ENCODE measurements around the gene ZSCAN32.
A peak's percentile ranks its signal among the peaks of the same experiment; 100 is the strongest.

The ZSCAN32 gene

GRCh38 chr16:3383045-3383448 is 17.8 kb downstream of the ZSCAN32 start:
- H3K4me3 ChIP-seq (replicated peaks in 1 of 2; ENCODE audit: low read depth in 2 of 2, low read length in 2 of 2) = no peak overlapping the region
- no peak for TF ChIP-seq CTCF (IDR thresholded peaks at IDR 0.05; ENCODE audit: low read depth, low read length)
- peak in 1 of 2 donors; percentile 17 for DNase-seq (ENCODE audit: low read depth in 2 of 2)

- no peak for TF ChIP-seq CTCF (IDR thresholded peaks at IDR 0.05; ENCODE audit: low read depth, low read length)
- no peak overlapping the region for H3K4me3 ChIP-seq (replicated peaks in 1 of 2; ENCODE audit: low read depth in 2 of 2, low read length in 2 of 2)
- no peak for DNase-seq (ENCODE audit: low read depth in 2 of 2)
Observed at GRCh38 chr16:3377917-3378316, 22.9 kb downstream of the ZSCAN32 start.

- no peak for TF ChIP-seq CTCF (IDR thresholded peaks at IDR 0.05; ENCODE audit: low read depth, low read length)
- DNase-seq (ENCODE audit: low read depth in 2 of 2) = no peak
- no peak overlapping the region for H3K4me3 ChIP-seq (replicated peaks in 1 of 2; ENCODE audit: low read depth in 2 of 2, low read length in 2 of 2)
Observed at GRCh38 chr16:3375680-3376079, 25.1 kb downstream of the ZSCAN32 start.

- TF ChIP-seq CTCF (IDR thresholded peaks at IDR 0.05; ENCODE audit: low read depth, low read length) = no peak
- no peak overlapping the region for H3K4me3 ChIP-seq (replicated peaks in 1 of 2; ENCODE audit: low read depth in 2 of 2, low read length in 2 of 2)
- no peak for DNase-seq (ENCODE audit: low read depth in 2 of 2)
Observed at GRCh38 chr16:3369073-3369472, 31.7 kb downstream of the ZSCAN32 start.

- no peak for TF ChIP-seq CTCF (IDR thresholded peaks at IDR 0.05; ENCODE audit: low read depth, low read length)
- peak; percentile 94 to 96 for DNase-seq (ENCODE audit: low read depth in 2 of 2)
- peak overlapping the region; percentile 54 to 63 for H3K4me3 ChIP-seq (replicated peaks in 1 of 2; ENCODE audit: low read depth in 2 of 2, low read length in 2 of 2)
Observed at GRCh38 chr16:3364774-3365427, 35.9 kb downstream of the ZSCAN32 start.

- TF ChIP-seq CTCF (IDR thresholded peaks at IDR 0.05; ENCODE audit: low read depth, low read length) = no peak
- DNase-seq (ENCODE audit: low read depth in 2 of 2) = peak in 1 of 2 donors; percentile 3
- H3K4me3 ChIP-seq (replicated peaks in 1 of 2; ENCODE audit: low read depth in 2 of 2, low read length in 2 of 2) = no peak overlapping the region
Observed at GRCh38 chr16:3363793-3364192, 37.0 kb downstream of the ZSCAN32 start.

GRCh38 chr16:3362931-3363330 is 37.9 kb downstream of the ZSCAN32 start:
- no peak for DNase-seq (ENCODE audit: low read depth in 2 of 2)
- H3K4me3 ChIP-seq (replicated peaks in 1 of 2; ENCODE audit: low read depth in 2 of 2, low read length in 2 of 2) = no peak overlapping the region
- TF ChIP-seq CTCF (IDR thresholded peaks at IDR 0.05; ENCODE audit: low read depth, low read length) = no peak
